ENCODE results near the gene PLA2G6. TPM values are rescaled to one million over a fixed set of nuclear protein-coding genes. Genes with fewer than 3 reads are reported as not detected.

Gene PLA2G6, protein sequence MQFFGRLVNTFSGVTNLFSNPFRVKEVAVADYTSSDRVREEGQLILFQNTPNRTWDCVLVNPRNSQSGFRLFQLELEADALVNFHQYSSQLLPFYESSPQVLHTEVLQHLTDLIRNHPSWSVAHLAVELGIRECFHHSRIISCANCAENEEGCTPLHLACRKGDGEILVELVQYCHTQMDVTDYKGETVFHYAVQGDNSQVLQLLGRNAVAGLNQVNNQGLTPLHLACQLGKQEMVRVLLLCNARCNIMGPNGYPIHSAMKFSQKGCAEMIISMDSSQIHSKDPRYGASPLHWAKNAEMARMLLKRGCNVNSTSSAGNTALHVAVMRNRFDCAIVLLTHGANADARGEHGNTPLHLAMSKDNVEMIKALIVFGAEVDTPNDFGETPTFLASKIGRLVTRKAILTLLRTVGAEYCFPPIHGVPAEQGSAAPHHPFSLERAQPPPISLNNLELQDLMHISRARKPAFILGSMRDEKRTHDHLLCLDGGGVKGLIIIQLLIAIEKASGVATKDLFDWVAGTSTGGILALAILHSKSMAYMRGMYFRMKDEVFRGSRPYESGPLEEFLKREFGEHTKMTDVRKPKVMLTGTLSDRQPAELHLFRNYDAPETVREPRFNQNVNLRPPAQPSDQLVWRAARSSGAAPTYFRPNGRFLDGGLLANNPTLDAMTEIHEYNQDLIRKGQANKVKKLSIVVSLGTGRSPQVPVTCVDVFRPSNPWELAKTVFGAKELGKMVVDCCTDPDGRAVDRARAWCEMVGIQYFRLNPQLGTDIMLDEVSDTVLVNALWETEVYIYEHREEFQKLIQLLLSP
- total RNA-seq = 10 to 100 TPM in 8 of 10 donors, 1 to 10 TPM in 2; 8.8 to 17.1 (median 13.5) TPM
- polyA plus RNA-seq = 10 to 100 TPM in 1 of 2 donors, 1 to 10 TPM in 1; 6.0 to 35.1 TPM
- long read RNA-seq, donor 1, partial matches to known transcripts = 1 of 3 reads
- long read RNA-seq, donor 1, other reads (novel, unspliced or antisense) = 2 of 3 reads
- long read RNA-seq, donor 2, partial matches to known transcripts = 0 of 2 reads
- long read RNA-seq, donor 2, other reads (novel, unspliced or antisense) = 2 of 2 reads
- long read RNA-seq, donor 3, partial matches to known transcripts = 0 of 5 reads
- long read RNA-seq, donor 3, other reads (novel, unspliced or antisense) = 3 of 5 reads

DNA sequence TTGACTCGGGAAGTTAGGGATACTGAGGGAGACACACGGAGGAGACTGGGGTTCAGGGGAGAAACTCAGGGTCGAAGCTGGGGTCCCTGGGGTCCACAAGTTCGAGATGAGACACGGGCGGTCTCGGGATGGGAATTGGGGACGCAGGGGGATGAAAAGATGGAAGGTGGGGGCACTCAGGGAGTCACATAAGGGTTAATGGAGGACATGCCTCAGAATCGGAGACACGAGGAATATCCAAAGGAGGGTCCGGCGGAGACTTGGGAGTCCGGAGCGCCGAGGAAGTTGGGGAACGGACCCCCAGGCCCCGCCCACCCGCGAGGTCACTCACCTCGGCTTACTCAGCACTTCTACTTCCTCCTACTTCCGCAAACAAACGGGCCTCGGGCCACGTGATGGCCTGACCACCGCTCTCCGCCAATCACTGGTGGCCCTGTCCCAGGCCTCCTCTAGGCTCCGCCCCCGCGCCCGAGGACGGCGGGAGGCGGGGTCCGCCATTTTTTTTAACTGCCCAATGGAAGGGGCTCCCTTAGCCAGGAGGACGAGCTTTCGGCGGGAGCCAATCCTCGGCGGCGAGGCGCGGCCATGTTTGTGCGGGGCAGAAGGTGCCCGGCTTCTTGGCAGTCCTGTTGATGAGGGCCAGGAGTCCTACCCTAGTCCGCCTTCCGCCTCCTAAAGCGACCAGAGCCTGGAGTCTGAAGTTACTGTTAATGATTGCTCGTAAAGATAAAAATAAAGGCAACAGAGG, at the start of gene PLA2G6:
Gene PLA2G6 (minus strand): TSS at position 378 of the 748 bp plus-strand sequence. CDS start 12,404 bp downstream, outside the sequence.
- DNase-seq = peak; percentile 98 to 99
- H3K9me3 ChIP-seq = no peaks in the 10 kb centered on the region
- WGBS, 2 donors = 0 to 1% methylated on average over 42 to 48 of the region's 48 CpGs
- H3K4me3 ChIP-seq = peak within 1 kb of the TSS; percentile 41 to 75 (median 68)
- no peaks in the 10 kb centered on the region for H3K36me3 ChIP-seq
- ATAC-seq = peak; percentile 96 to 98 (median 97)
- H3K27ac ChIP-seq = peak within 1 kb of the TSS; percentile 78 to 96 (median 90)
- intact Hi-C loops (cut with DNase I) = loop anchor here in 2 of 10 donors (1.0 to 2.0 kb wide), 2 partner anchors 19 to 20 kb away; partner anchors contain the start of gene MAFF (in 2 of the 2)
- no peaks in the 10 kb centered on the region for H3K27me3 ChIP-seq
- peaks cover 7 to 53% (median 26%) of the 10 kb centered on the region in 9 donors for H3K4me1 ChIP-seq
- TF ChIP-seq, protein P1, sequence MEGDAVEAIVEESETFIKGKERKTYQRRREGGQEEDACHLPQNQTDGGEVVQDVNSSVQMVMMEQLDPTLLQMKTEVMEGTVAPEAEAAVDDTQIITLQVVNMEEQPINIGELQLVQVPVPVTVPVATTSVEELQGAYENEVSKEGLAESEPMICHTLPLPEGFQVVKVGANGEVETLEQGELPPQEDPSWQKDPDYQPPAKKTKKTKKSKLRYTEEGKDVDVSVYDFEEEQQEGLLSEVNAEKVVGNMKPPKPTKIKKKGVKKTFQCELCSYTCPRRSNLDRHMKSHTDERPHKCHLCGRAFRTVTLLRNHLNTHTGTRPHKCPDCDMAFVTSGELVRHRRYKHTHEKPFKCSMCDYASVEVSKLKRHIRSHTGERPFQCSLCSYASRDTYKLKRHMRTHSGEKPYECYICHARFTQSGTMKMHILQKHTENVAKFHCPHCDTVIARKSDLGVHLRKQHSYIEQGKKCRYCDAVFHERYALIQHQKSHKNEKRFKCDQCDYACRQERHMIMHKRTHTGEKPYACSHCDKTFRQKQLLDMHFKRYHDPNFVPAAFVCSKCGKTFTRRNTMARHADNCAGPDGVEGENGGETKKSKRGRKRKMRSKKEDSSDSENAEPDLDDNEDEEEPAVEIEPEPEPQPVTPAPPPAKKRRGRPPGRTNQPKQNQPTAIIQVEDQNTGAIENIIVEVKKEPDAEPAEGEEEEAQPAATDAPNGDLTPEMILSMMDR (IDR thresholded peaks at IDR 0.05) = no peak

DNA sequence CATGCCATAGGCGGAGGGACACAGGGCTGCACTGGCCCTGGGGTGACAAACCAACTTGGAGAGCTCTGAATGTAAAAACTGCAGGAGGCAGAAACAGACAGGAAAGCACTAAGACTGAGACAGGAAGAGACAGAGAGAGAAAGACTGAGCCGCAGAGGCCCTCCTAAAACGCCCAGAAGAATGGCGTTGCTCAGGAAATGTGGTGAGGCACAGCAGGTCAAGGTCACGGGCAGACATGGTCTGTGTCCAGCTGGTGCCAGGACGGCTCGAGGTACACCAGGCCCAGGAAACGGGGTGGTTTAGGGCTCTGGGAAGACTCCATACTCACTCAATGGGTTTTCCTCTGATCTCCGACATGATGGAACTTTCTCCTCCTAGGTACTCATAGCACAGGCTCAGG, 49.3 kb upstream of the PLA2G6 start:
- peaks cover 0 to 94% (median 24%) of the 10 kb centered on the region in 9 donors for H3K36me3 ChIP-seq
- ATAC-seq = no peak

DNA sequence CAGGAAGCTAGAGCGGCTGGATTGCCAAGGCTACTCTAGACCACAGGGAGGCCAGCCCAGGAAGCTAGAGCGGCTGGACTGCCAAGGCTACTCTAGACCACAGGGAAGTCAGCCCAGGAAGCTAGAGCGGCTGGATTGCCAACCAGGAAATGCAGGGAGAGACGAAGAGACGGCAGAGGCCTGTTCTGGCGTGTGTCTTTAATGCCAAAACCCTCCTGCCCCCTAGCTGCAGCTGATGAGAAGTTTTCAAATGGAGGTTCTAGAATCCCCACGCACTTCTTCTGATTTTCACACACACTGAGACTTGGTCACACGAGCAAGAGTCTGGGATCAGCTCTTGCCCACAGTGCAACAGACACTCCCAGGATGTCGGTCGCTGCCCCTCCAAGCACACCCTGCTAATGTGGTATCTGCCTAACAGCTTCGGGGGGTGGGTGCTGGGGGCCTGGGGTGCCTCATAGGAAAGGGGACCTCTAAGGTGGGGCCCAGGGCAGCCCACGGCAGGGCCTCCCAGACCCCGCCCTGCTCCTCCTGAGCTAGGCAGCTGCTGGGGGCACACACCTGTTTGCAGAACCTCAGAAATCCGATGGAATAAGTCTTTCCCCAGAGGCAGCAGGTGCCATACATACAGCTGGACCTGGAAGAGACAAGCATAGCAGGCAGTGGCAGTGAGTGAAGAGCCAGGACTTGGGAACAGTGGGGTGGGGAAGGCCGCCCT, 48.6 kb upstream of the PLA2G6 start:
- Histone ChIP-seq H3K9me3 (no peaks in the 10 kb centered on the region), H3K27me3 (no peaks in the 10 kb centered on the region), H3K4me3 (no peak overlapping the region), H3K27ac (peak overlapping the region in 8 of 10 donors; percentile 40 to 75 (median 55)), H3K36me3 (peaks cover 0 to 94% (median 26%) of the 10 kb centered on the region in 9 donors), H3K4me1 (peaks cover 11 to 70% (median 26%) of the 10 kb centered on the region in 9 donors)
- intact Hi-C loops (cut with DNase I) = loop anchor here in 6 of 10 donors (5.0 to 10.0 kb wide), 2 partner anchors 115 to 118 kb away; partner anchors contain the start of gene BAIAP2L2 (in 6 of the 6)
- TF ChIP-seq, protein P1 (IDR thresholded peaks at IDR 0.05) = peak in 8 of 9 donors; percentile 25 to 54 (median 46)
- ATAC-seq (peak in 4 of 8 donors; percentile 14 to 18 (median 16)), DNase-seq (peak in 1 of 2 donors; percentile 43)
- 65 to 71% methylated on average over 14 to 15 of the region's 15 CpGs for WGBS, 2 donors

More for the DNA sequence above, 49.3 kb upstream of the PLA2G6 start:
- DNase-seq = no peak
- 78 to 82% methylated on average over 9 of the region's 9 CpGs for WGBS, 2 donors
- H3K27ac ChIP-seq = peak overlapping the region in 7 of 10 donors; percentile 40 to 75 (median 59)
- H3K9me3 ChIP-seq = no peaks in the 10 kb centered on the region
- intact Hi-C loops (cut with DNase I) = loop anchor here in 6 of 10 donors (5.0 to 10.0 kb wide), 2 partner anchors 116 to 119 kb away; partner anchors contain the start of gene BAIAP2L2 (in 6 of the 6)
- H3K4me3 ChIP-seq = no peak overlapping the region
- H3K27me3 ChIP-seq = no peaks in the 10 kb centered on the region
- H3K4me1 ChIP-seq = peaks cover 11 to 72% (median 26%) of the 10 kb centered on the region in 9 donors
- TF ChIP-seq, protein P1 (IDR thresholded peaks at IDR 0.05) = no peak
